PC-9 (cell line): ENCODE data around the gene SRGAP3.

Experiments
- EZH2 ChIP-seq: fragments of 200-600 bp; sonication (generic); IDR thresholded peaks from 2 replicates; pipeline ENCODE4 v1.8.0; 2017; ENCODE audit warnings: antibody characterized with exemption, low read depth
- TF ChIP-seq, protein P1 (sequence below): fragments of 200-600 bp; sonication (generic); conservative IDR thresholded peaks from 2 replicates; pipeline ENCODE4 v1.6.1; 2017; ENCODE audit warnings: mixed run types, antibody characterized with exemption, mild to moderate bottlenecking, moderate library complexity

DNA sequence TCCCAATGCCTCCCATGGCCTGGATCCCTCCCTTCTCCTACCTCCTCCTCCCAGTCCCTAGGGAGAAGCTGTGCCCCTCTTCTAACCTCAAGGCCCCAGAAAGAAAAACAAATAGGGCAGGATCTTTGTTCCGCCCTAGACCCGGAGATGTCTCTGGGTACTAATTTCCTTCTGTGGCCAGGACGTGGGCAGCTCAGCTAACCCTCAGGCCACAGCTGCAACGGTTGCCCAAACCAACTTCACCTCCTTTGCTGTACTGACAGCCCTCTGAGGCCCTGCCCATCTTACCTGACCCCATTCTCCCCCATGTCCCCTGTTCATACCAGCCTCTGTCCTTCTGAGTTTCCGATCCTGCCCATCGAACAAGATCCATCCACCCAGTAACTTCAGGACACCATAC, 70.7 kb downstream of the SRGAP3 start:
- TF ChIP-seq, protein P1, sequence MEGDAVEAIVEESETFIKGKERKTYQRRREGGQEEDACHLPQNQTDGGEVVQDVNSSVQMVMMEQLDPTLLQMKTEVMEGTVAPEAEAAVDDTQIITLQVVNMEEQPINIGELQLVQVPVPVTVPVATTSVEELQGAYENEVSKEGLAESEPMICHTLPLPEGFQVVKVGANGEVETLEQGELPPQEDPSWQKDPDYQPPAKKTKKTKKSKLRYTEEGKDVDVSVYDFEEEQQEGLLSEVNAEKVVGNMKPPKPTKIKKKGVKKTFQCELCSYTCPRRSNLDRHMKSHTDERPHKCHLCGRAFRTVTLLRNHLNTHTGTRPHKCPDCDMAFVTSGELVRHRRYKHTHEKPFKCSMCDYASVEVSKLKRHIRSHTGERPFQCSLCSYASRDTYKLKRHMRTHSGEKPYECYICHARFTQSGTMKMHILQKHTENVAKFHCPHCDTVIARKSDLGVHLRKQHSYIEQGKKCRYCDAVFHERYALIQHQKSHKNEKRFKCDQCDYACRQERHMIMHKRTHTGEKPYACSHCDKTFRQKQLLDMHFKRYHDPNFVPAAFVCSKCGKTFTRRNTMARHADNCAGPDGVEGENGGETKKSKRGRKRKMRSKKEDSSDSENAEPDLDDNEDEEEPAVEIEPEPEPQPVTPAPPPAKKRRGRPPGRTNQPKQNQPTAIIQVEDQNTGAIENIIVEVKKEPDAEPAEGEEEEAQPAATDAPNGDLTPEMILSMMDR, result no peak
- TF ChIP-seq EZH2, result no peak
